ENCODE results near the gene GLRX5.

The GLRX5 gene

GRCh38 chr14:95536036-95536593 is 1.3 kb downstream of the GLRX5 start:
- FAIRE-seq, result no peak

- no peak for FAIRE-seq
These were observed 1.8 kb downstream of the GLRX5 start for GRCh38 chr14:95536671-95537070.

GRCh38 chr14:95537298-95538089 is 2.6 kb downstream of the GLRX5 start:
- no peak for FAIRE-seq

- no peak for FAIRE-seq
These were observed 4.1 kb downstream of the GLRX5 start for GRCh38 chr14:95538801-95539509.

GRCh38 chr14:95540236-95540855 is 5.5 kb downstream of the GLRX5 start:
- no peak for FAIRE-seq

GRCh38 chr14:95541346-95541745 is 6.5 kb downstream of the GLRX5 start:
- no peak for FAIRE-seq

GRCh38 chr14:95541932-95542930 is 7.4 kb downstream of the GLRX5 start:
- peak; percentile 41 for FAIRE-seq

DNA sequence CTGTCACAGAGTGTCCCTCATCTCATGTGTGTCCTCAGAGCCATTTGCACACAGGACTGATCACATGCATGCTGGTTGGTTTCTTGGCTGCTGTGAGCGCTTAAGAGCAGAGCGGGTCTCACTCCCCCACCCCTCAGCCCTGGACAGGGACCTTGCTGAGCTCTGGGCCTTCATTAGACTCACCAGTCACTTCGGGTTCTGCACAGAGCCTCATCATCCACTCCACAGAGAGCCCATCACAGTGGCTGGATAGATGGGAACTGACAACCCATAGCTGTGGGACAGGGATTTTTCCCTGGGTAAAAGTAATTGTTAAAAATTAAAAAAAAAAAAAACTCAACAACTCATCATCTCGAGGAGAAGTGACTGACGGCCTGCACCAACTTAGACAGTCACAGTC is 8.2 kb downstream of the GLRX5 start:
- no peak for FAIRE-seq

DNA sequence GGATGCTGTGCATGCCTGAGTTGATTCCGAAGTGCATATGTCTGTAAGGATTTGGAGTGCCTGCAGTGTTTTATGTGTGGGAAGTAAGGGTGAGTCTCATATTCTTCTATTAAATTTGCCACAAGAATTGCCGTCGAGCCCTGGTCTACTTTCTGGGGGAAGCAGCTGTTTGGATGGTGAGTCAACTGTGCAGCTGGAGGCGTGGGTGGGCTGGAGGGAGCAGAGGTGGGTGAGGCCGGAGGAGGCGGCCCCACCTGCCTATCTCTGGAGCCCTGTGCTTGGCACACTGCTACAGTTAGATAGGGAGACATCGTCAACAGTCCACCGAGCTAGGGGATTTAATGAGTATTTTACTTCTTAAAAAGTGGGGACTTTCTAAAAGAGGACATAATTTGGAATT is 9.7 kb downstream of the GLRX5 start:
- FAIRE-seq, result no peak

DNA sequence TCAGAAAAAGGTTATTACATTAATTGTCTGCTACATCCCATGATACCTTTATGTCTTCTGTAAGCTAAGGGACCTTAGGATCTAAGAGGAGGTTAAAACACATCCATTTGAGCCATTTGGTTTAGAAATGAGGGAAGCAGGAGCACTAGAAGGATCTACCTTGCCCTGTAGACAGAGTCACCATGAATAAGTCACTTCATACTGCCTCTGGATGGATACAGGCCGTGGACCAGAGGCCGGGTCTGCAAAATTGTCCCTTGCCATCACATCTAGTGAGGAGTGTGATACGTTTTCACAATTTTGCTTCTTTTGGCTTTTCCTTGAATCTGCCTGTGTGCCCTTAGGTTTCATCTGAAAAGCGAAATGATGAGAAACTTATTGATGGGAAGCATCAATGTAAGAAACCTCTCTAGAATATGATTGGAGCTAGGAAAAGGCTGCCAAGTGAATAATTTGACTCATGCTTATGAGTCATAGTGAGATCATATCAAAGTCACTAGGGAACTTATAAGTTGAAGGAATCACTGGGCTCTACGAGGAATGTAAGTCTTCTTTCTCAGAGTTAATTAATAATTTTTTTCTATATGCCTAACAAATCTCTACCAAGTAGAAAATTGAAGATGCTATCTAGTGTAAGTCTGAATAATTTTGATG is 10.8 kb downstream of the GLRX5 start:
- FAIRE-seq, result peak; percentile 35

DNA sequence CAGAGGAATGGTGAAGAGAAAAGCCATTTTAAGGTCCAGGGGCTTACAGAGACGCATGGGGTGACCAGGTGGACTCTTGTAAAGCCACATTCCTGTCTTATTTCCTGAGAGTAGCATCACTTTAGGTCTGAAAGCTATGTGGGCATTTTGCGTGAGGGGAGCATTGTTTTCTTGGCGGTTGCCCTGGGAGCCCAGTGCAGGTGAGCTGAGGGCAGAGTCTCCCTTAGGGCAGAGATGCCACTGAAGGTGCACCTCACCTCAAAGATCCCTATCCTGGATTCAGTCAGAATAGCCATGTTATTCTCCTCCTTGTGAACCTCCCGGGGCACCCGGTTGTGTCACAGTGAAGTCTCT is 12.4 kb downstream of the GLRX5 start:
- no peak for FAIRE-seq

DNA sequence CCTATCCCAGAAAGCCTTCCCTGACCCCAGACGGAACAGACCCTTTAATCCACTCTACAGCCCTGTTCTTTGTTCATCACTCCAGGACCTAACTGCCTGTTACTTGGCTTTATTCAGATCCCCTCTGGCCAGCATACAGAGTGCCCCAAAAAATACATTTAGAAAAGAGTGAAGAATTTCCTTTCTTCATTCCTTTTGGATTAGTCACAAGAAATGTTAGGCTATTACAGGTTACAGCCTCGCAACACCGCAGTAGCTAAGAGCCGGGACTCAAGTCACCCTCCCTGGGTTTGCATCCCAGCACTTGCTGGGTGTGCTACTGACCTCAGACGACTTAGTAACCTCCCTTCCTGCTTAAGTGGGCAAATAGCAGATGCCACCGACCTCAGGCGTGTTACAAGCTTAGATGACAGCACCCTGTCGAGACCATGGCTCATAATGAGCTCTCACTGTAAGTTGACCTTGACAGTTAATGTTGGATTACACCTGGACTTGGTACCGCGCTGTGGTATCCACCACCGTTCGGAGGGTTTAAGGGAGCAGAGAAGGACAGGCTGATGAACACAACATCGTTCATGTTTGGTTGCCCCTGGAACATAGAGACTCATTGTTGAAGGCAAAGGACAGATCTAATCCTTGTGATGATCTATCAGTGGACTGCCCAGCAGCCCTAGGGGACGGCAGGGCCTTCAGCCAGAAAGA is 12.9 kb downstream of the GLRX5 start:
- no peak for FAIRE-seq

- FAIRE-seq, result no peak
These were observed 13.6 kb downstream of the GLRX5 start for GRCh38 chr14:95548328-95548929.

DNA sequence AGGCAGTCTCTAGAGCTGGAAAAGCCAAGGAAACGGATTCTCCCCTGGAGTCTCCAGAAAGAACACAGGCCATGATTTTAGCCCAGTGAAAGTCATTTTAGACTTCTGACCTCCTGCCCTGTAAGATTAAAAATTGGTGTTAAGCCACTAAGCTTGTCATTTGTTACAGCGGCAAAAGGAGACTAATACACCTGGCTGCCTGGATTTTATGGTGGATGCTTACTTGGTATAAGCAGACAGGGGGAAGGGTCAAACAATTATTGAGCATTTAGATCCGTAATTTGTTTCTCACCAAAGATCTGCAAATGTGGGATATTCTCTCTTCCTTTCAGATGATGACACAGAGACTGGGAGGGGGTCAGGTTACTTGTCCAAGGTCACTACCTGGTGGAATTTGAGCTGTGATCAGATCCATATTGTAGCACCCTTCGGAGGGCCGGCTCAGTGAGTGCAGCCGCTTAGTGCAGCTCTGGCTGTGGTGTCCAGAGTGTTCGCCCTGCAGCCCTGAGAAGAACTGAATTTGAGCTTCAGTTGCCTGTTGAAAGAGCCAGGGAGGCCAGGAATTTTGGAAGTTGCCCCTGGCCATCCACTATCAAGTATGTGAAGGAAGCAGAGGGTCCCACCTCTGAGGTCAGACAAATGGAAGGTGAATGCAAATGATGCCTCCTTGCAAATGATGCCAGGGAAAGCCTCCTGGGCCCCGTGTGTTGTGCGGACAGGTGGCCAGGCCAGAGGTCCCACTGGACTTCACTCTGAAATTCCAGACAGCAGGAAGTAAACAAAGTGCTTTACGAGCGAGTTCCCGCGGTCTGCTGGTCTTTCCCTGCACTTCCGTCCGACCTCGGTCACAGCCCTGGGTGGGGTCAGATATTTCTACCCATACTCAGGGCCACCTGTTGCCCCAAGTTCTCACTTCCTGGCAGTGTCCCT is 15.1 kb downstream of the GLRX5 start:
- no peak for FAIRE-seq

GRCh38 chr14:95551435-95551834 is 16.6 kb downstream of the GLRX5 start:
- peak; percentile 29 for FAIRE-seq

GRCh38 chr14:95553141-95553540 is 18.3 kb downstream of the GLRX5 start:
- FAIRE-seq, result no peak

GRCh38 chr14:95555053-95555452 is 20.2 kb downstream of the GLRX5 start:
- no peak for FAIRE-seq

- FAIRE-seq, result no peak
These were observed 22.4 kb downstream of the GLRX5 start for GRCh38 chr14:95557291-95557690.

- FAIRE-seq, result no peak
These were observed 23.0 kb downstream of the GLRX5 start for GRCh38 chr14:95557832-95558231.

DNA sequence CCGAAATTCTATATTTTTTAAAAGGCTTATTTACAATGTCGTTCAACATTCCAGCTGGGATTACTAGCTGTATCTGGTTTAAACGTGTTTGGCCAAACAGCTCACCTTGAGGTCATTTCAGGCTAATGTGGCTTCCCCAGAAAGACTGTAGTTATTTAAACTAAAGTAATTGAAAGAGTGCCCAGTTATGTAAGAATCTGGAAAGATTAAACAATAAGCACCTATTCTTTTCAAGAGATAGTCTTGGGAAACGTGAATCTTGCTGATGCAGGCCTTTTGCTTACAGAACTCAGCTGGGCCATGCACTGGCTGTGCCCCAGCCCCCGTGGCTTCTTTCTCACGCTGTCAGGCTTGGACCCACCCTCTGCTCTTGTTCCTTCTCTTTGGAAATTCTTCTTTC is 24.4 kb downstream of the GLRX5 start:
- no peak for FAIRE-seq
